ENCODE measurements around the gene DNM3. TPM values are rescaled to one million over a fixed set of nuclear protein-coding genes. Genes with fewer than 3 reads are reported as not detected.
A peak's percentile ranks its signal among the peaks of the same experiment; 100 is the strongest.

DNM3 gene
- total and polyA plus RNA-seq, 7 donors: 0.60 to 13.3 (median 3.9) TPM

GRCh38 chr1:172380441-172381244 is 539.3 kb downstream of the DNM3 start:
- H3K9me3 ChIP-seq: no peaks in the 10 kb centered on the region
- no peaks in the 10 kb centered on the region for H3K36me3 ChIP-seq
- DNase-seq: no peak
- H3K27ac ChIP-seq: no peak overlapping the region
- intact Hi-C loops (cut with DNase I): no loop called here
- no peaks in the 10 kb centered on the region for H3K27me3 ChIP-seq
- 36 to 46% methylated on average over 6 of the region's 6 CpGs for WGBS, 2 donors
- H3K4me1 ChIP-seq: peaks cover 0 to 37% (median 28%) of the 10 kb centered on the region in 4 donors
- TF ChIP-seq POLR2AphosphoS5 (IDR thresholded peaks at IDR 0.05): no peak
- no peak for TF ChIP-seq EP300 (IDR thresholded peaks at IDR 0.05)
- TF ChIP-seq POLR2A (IDR thresholded peaks at IDR 0.05): no peak
- TF ChIP-seq CTCF (IDR thresholded peaks at IDR 0.05): peak in 1 of 4 experiments; percentile 9
- no peak overlapping the region for H3K4me3 ChIP-seq

GRCh38 chr1:172381946-172382345 is 540.6 kb downstream of the DNM3 start:
- TF ChIP-seq EP300 (IDR thresholded peaks at IDR 0.05) (no peak), POLR2A (IDR thresholded peaks at IDR 0.05) (no peak), CTCF (IDR thresholded peaks at IDR 0.05) (no peak), POLR2AphosphoS5 (IDR thresholded peaks at IDR 0.05) (no peak)
- DNase-seq: no peak
- H3K27me3 ChIP-seq: no peaks in the 10 kb centered on the region
- intact Hi-C loops (cut with DNase I): loop anchor here (2.0 kb wide), 1 partner anchor 15 kb away; no protein-coding TSS in a partner anchor
- no peaks in the 10 kb centered on the region for H3K9me3 ChIP-seq
- WGBS, 2 donors: 18 to 61% methylated on average over 2 of the region's 2 CpGs
- H3K27ac ChIP-seq: peak overlapping the region in 2 of 4 donors; percentile 72 to 76
- no peaks in the 10 kb centered on the region for H3K36me3 ChIP-seq
- no peak overlapping the region for H3K4me3 ChIP-seq
- H3K4me1 ChIP-seq: peaks cover 0 to 37% (median 28%) of the 10 kb centered on the region in 4 donors

- intact Hi-C loops (cut with DNase I): loop anchor here (2.0 kb wide), 1 partner anchor 16 kb away; no protein-coding TSS in a partner anchor
- WGBS, 2 donors: 75 to 80% methylated on average over 1 of the region's 1 CpG
- H3K4me1 ChIP-seq: peaks cover 0 to 37% (median 28%) of the 10 kb centered on the region in 4 donors
- peak overlapping the region; percentile 29 to 76 (median 60) for H3K27ac ChIP-seq
- H3K9me3 ChIP-seq: no peaks in the 10 kb centered on the region
- no peak for DNase-seq
- H3K36me3 ChIP-seq: no peaks in the 10 kb centered on the region
- H3K4me3 ChIP-seq: no peak overlapping the region
- TF ChIP-seq POLR2AphosphoS5 (IDR thresholded peaks at IDR 0.05): no peak
- TF ChIP-seq EP300 (IDR thresholded peaks at IDR 0.05): no peak
- TF ChIP-seq CTCF (IDR thresholded peaks at IDR 0.05): no peak
- TF ChIP-seq POLR2A (IDR thresholded peaks at IDR 0.05): no peak
- no peaks in the 10 kb centered on the region for H3K27me3 ChIP-seq
Observed at GRCh38 chr1:172382406-172382805, 541.1 kb downstream of the DNM3 start.

GRCh38 chr1:172382990-172383389 is 541.7 kb downstream of the DNM3 start:
- peak overlapping the region in 2 of 4 donors; percentile 17 to 24 for H3K4me3 ChIP-seq
- intact Hi-C loops (cut with DNase I): loop anchor here (2.0 kb wide), 1 partner anchor 16 kb away; no protein-coding TSS in a partner anchor
- peaks cover 0 to 37% (median 28%) of the 10 kb centered on the region in 4 donors for H3K4me1 ChIP-seq
- no peaks in the 10 kb centered on the region for H3K9me3 ChIP-seq
- no peaks in the 10 kb centered on the region for H3K27me3 ChIP-seq
- TF ChIP-seq CTCF (IDR thresholded peaks at IDR 0.05) (no peak), EP300 (IDR thresholded peaks at IDR 0.05) (no peak), POLR2A (IDR thresholded peaks at IDR 0.05) (no peak), POLR2AphosphoS5 (IDR thresholded peaks at IDR 0.05) (no peak)
- no peak for DNase-seq
- no peaks in the 10 kb centered on the region for H3K36me3 ChIP-seq
- WGBS, 2 donors: 82 to 90% methylated on average over 4 of the region's 4 CpGs
- peak overlapping the region; percentile 29 to 76 (median 60) for H3K27ac ChIP-seq
